Mucosa of descending colon (tissue), 3 donors: ENCODE results near the gene DTYMK. TPM values are rescaled to one million over a fixed set of nuclear protein-coding genes. Genes with fewer than 3 reads are reported as not detected.
A peak's percentile ranks its signal among the peaks of the same experiment; 100 is the strongest.

Experiments used
- ATAC-seq: fragments of 200-7000 bp; cut with Tn5 transposase; one replicate; pipeline ENCODE4 v1.9.1; 2020; ENCODE audit warnings: mild to moderate bottlenecking, moderate library complexity
- DNase-seq, 3 donors: peaks; one replicate each; pipeline ENCODE4 v3.0.0-alpha.2; 2020
- H3K36me3 ChIP-seq: fragments of 200-600 bp; one replicate; pipeline ENCODE4 v1.8.0; 2021; ENCODE audit warnings: low read depth, mild to moderate bottlenecking
- H3K4me1 ChIP-seq: fragments of 200-600 bp; one replicate; pipeline ENCODE4 v1.8.0; 2021; ENCODE audit warnings: low read depth, mild to moderate bottlenecking
- H3K4me3 ChIP-seq: fragments of 200-600 bp; one replicate; pipeline ENCODE4 v1.8.0; 2021; ENCODE audit warnings: mild to moderate bottlenecking
- H3K9me3 ChIP-seq: fragments of 200-600 bp; one replicate; pipeline ENCODE4 v1.8.0; 2021; ENCODE audit warnings: mild to moderate bottlenecking
- intact Hi-C, 2 donors: fragments of 100-400 bp; cut with DNase I in 1 of 2; cut with micrococcal nuclease in 1 of 2; formaldehyde crosslinking; loops; one replicate each; pipeline versions ENCODE4 v1.11.0 to v1.11.1; 2022; cut with DNase I, micrococcal nuclease
- total RNA-seq, 3 donors: library from RNA; stranded (reverse); fragmentation: NEBNext Ultra II Directional in 2 of 3; extraction: Animal tissue kit (Norgen Biotek cat#: 25700) in 2 of 3; gene quantifications; one replicate each; pipeline versions ENCODE4 v1.2.1 to v1.2.4, GENCODE V29; 2021 to 2023
- TF ChIP-seq, protein P1 (sequence below): fragments of 200-600 bp; IDR thresholded peaks from one replicate; pipeline ENCODE4 v1.8.0; 2022; ENCODE audit warnings: antibody characterized with exemption, mild to moderate bottlenecking
- donor health status: DM: no; HTN: no; CAD: no; lungs with moderate emphysema.
- donor health status: DM: no; HTN: no; CAD: no.
- donor health status: DM: no; HTN: yes; CAD: no.

The DTYMK gene
- total RNA-seq, 3 donors from 2014 or later, result 17.9 to 31.0 (median 19.7) TPM

DNA sequence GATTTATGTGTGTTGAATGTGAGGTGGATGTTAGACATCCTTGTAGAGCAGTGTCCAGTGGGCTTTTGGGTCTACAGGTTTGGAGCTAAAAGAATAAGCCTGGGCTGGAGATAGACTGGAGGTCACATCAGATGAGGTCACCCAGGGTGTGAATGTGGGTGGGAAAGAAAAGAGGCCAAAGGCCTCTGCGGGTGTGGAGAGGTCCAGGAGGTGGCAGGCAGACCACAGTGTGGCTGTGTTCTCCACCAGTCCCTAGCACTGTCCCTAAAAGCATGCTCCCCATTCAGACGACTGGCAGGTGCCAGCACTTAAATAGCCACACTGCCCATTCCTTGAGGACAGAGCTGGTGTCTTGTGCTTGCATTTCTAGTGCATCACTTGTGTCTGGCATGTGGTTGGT, 45.0 kb downstream of the DTYMK start:
- no peaks in the 10 kb centered on the region for H3K36me3 ChIP-seq
- peaks cover 39% of the 10 kb centered on the region for H3K4me1 ChIP-seq
- no peaks in the 10 kb centered on the region for H3K9me3 ChIP-seq
- ATAC-seq, result no peak
- H3K4me3 ChIP-seq, result no peak overlapping the region
- intact Hi-C loops, result no loop called here
- DNase-seq, result no peak
- TF ChIP-seq, protein P1, sequence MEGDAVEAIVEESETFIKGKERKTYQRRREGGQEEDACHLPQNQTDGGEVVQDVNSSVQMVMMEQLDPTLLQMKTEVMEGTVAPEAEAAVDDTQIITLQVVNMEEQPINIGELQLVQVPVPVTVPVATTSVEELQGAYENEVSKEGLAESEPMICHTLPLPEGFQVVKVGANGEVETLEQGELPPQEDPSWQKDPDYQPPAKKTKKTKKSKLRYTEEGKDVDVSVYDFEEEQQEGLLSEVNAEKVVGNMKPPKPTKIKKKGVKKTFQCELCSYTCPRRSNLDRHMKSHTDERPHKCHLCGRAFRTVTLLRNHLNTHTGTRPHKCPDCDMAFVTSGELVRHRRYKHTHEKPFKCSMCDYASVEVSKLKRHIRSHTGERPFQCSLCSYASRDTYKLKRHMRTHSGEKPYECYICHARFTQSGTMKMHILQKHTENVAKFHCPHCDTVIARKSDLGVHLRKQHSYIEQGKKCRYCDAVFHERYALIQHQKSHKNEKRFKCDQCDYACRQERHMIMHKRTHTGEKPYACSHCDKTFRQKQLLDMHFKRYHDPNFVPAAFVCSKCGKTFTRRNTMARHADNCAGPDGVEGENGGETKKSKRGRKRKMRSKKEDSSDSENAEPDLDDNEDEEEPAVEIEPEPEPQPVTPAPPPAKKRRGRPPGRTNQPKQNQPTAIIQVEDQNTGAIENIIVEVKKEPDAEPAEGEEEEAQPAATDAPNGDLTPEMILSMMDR, result no peak

DNA sequence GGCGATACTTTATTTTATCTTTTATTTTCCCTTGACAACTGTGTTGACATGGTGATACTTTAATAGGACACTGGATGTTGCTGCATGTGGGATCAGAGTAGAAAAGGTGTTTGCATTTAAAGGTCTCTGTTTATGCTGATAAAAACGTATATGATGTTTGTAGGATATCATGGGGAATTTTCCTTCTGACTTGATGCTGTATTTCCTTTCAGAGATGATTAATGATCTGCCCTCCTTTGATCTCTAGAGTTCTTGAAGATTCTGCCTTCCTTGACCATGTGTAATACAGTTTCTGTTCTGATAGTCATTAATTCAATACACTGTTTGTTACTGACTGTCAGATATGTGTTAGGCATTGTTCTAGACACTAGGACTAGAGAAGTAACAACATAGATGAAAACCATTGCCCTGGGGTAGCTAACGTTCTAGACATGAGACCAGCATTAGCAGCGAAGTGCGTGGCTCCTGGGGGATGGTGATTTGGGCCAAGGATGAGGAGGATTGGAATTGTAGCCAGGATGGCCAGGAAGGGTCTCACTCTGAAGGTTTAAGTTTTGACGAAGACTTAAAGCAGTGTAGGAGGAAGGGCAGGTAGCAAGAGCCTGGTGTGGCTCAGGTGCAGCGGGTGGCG, 46.3 kb downstream of the DTYMK start:
- ATAC-seq, result no peak
- H3K9me3 ChIP-seq, result no peaks in the 10 kb centered on the region
- TF ChIP-seq, protein P1, result no peak
- H3K36me3 ChIP-seq, result no peaks in the 10 kb centered on the region
- DNase-seq, result no peak
- no peak overlapping the region for H3K4me3 ChIP-seq
- H3K4me1 ChIP-seq, result peaks cover 36% of the 10 kb centered on the region
- intact Hi-C loops, result no loop called here

DNA sequence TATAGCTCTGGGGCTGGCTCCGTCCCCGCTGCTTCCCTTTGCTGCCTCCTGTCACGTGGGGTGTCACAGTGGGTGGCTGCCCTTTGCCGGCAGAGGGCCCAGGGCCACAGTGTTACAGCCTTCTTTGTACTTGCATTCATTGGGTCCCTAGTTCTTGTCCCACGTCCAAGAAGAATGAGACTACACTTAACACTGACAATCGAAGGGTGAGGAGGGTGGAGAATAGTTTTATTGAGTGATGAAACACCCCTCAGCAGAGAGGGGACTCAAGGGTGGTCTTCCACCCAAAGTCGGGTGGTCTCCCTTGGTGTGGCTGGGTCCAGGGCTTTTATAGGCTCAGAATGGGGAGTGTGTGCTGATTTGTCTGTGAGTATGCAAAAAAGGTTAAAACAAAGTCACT, 47.2 kb downstream of the DTYMK start:
- DNase-seq (no peak), ATAC-seq (no peak)
- no peaks in the 10 kb centered on the region for H3K36me3 ChIP-seq
- peaks cover 36% of the 10 kb centered on the region for H3K4me1 ChIP-seq
- TF ChIP-seq, protein P1, result no peak
- no peak overlapping the region for H3K4me3 ChIP-seq
- H3K9me3 ChIP-seq, result no peaks in the 10 kb centered on the region
- intact Hi-C loops, result no loop called here

DNA sequence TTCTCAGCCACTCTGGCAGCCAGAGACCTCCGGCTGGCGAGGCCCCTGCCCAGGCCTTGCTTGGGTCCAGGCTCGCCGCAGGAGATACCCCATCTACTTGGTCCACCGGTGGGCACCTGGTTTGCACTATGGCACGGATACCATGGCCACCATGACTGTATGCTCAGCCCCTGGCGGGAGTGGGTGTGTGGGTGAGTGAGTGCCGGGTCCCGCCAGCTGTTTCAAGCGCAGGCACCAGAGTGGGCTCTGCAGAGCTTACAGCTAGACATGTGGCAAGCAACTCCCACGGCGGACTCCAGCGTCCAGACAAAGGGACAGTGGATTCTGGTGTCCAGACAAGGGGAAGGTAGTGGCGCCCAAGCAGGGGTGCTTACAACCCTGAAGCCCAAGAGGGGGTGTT, 47.7 kb downstream of the DTYMK start:
- TF ChIP-seq, protein P1, result no peak
- DNase-seq (no peak), ATAC-seq (no peak)
- Histone ChIP-seq H3K4me3 (no peak overlapping the region), H3K36me3 (no peaks in the 10 kb centered on the region), H3K4me1 (peaks cover 36% of the 10 kb centered on the region), H3K9me3 (no peaks in the 10 kb centered on the region)
- intact Hi-C loops, result no loop called here

DNA sequence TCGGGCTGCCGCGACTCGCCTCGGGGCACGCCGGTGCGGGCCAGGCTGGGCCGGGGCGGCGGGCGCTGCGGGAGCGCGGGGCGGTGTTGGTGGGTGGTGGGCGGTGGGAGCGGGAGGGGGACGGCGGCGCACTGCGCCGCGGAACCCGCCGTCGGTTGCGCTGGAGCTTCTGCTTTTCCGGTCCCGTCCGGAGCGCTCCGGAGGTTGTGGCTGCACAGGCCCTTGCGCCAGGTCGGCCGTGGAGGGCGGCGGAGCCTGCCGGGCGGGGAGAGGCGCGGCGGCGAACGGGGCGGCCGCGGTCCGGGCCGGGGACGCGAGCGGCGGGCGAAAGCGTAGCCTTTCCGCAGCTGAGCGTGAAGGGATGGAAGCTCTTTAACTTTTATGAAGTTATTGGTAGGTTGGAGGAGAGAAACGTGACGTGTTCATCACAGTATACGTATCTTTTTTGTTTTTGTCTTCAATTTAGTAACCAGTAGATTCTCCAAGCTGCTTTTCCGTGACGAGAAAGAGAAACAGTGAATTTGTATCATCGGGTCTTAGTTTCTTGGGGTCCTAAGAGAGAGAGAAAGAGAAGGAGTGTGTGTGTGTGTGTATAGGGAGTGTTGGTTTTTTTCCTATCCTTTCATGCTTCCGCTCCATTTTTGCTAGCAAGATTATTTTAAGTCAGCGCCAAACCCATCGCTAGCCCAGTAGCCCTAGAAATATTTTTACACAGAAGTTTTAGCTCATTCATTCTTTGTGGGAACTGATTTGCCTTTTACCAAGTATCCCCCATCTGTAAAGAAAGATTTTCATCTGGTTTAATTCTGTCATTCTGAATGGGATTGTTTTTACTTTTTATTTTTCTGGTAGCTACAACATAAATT, 48.6 kb downstream of the DTYMK start:
- peaks cover 5% of the 10 kb centered on the region for H3K36me3 ChIP-seq
- TF ChIP-seq, protein P1, result no peak
- peak in 1 of 3 donors; percentile 66 for DNase-seq
- H3K4me1 ChIP-seq, result peaks cover 36% of the 10 kb centered on the region
- ATAC-seq, result peak; percentile 30
- H3K4me3 ChIP-seq, result peak overlapping the region; percentile 94
- H3K9me3 ChIP-seq, result no peaks in the 10 kb centered on the region
- intact Hi-C loops, result no loop called here
